ENCODE results near the gene FERMT3.

DNA sequence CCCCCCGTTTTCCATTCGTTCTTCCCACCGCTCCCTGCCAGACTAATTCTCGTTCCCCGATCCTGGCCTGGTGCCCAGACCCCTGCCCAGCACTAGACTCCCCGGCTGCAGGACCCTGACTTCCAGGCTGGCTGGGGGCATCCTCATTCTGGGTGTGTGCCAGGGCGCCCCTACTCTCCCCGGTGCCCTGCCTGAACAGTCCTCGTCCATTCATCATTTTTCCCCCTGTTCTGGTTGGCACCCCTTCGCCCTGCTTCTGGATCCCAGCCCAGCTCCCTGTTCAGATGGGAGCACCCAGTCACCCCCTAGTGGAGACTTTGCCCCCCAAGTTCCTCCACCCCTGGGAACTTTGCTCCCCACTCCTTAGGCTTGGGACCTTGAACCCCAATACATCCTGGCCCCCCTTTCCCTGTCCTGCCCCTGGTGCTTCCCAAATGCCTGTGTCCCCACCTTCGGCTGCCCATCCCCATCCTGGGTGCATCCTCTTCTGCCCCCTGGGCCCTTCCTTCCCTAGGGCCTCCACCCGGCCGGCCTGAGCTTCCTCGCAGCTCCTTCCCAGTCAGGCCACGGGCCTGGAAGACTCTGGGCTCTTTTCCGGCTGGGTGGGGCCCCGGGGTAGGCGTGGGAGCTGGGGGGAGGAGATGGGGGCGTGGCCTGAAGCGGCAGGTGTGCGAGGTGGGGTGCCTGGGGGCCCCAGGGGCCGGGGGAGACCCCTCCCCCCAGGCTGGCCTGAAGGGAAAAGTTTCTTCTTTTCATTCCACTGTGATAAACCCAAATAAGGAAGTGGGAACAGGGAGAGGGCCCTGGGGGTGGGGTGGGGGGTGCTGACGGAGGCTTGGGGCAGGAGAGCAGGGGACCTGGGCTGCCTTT is 45.7 kb downstream of the FERMT3 start:
- TF ChIP-seq, protein P1, sequence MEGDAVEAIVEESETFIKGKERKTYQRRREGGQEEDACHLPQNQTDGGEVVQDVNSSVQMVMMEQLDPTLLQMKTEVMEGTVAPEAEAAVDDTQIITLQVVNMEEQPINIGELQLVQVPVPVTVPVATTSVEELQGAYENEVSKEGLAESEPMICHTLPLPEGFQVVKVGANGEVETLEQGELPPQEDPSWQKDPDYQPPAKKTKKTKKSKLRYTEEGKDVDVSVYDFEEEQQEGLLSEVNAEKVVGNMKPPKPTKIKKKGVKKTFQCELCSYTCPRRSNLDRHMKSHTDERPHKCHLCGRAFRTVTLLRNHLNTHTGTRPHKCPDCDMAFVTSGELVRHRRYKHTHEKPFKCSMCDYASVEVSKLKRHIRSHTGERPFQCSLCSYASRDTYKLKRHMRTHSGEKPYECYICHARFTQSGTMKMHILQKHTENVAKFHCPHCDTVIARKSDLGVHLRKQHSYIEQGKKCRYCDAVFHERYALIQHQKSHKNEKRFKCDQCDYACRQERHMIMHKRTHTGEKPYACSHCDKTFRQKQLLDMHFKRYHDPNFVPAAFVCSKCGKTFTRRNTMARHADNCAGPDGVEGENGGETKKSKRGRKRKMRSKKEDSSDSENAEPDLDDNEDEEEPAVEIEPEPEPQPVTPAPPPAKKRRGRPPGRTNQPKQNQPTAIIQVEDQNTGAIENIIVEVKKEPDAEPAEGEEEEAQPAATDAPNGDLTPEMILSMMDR (IDR thresholded peaks at IDR 0.05): no peak
- TF ChIP-seq POLR2A (IDR thresholded peaks at IDR 0.05): no peak
